Measurements from ENCODE around the gene TMED4. TPM values are rescaled to one million over a fixed set of nuclear protein-coding genes. Genes with fewer than 3 reads are reported as not detected.

Gene TMED4
- total RNA-seq = 45.5 TPM

DNA sequence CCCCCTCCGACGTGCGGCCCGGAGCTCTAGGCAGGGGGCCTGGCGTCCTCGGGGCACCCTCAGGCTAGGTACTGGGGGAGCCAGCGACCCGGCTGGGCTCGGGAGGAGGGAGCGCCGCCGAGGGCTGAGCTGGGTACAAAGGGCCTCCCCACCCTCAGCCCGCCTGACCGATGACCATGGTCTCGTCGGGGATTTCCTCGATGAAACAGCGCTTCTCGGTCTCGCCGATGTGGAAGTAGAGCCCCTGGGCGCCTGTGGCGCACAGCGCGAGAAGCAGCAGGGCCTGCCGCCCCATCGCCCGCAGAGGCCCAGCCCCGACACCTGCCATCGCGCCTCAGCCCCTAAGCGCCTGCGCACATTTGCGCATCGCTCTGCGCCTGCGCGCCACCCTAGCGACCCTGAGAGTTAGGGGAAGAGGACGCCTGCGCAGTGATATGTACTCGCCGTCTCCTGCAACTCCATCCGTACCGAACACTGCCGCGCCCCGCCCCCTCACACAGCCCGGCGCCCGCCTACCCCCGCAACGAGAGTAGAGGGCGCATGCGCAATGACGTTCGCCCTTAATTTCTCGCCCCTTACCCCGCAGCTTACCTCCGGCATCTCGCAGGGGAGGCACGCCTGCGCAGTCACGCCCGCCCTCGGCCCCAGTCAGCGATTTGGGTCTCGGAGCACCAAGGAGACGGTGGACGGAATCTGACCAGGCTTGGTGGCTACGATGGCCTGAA is at the start of gene TMED4:
TMED4 (minus strand) TSS at position 353 of the 725 bp plus-strand sequence; CDS start at position 328, 25 bp downstream.
- ATAC-seq (peak; percentile 92), DNase-seq (ENCODE audit: low spot score) (peak; percentile 100)

DNA sequence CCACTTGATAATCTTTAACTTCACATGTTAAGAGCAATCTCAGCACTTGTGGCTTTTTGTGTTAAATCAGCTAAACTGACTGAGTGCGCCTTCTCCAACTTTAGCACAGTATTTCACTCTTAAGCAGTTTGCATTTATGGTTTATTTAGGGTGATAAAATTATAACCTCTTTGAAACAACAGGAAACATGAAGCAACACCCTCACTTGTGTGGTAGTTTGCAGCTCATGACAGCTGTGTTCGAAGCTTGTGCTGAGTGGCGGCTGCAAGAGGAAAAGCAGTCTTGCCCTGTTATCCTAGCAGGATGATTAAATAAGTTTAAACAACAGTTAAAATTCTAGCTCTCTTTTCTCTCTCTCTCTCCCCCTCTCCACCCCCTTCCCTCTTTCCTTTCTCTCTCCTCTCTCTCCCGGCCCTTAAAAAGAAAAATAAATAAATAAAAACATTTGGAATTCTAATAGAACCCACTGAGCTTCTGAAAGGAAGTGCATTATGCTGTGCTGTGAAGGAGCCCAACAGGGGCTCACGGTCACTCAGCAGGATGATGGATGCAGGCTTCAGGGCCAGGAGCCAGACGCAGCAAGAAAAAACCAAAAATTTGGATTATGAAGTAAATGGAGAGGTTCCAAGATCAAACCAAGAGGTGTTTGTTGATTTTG is 49.6 kb upstream of the TMED4 start:
- no peak for DNase-seq (ENCODE audit: low spot score)
- no peak for ATAC-seq

DNA sequence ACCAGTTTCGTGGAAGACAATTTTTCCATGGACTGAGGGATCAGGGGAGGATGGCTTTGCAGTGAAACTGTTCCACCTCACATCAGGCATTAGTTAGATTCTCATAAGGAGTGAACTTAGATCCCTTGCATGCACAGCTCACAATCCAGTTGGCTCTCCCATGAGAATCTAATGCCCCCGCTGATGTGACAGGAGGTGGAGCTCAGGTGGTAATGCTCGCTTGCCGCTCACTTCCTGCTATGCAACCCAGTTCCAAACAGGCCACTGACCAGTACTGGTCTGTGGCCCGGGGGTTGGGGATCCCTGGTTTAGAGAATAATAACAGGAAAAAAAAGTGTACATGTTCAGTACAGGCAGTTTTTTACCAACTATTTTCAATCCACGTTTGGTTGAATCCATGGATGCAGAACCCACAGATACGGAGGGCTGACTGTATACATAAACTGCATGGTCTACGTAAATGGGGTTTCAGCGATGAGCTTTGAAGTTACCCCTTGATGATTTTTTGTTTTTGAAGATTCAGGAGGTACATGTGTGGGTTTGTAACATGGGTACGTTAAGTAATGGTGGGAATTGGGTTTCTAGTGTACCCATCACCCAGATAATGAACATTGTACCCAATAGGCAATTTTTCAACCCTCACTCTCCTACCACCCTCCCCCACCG is 48.9 kb upstream of the TMED4 start:
- DNase-seq (ENCODE audit: low spot score) (no peak), ATAC-seq (no peak)

DNA sequence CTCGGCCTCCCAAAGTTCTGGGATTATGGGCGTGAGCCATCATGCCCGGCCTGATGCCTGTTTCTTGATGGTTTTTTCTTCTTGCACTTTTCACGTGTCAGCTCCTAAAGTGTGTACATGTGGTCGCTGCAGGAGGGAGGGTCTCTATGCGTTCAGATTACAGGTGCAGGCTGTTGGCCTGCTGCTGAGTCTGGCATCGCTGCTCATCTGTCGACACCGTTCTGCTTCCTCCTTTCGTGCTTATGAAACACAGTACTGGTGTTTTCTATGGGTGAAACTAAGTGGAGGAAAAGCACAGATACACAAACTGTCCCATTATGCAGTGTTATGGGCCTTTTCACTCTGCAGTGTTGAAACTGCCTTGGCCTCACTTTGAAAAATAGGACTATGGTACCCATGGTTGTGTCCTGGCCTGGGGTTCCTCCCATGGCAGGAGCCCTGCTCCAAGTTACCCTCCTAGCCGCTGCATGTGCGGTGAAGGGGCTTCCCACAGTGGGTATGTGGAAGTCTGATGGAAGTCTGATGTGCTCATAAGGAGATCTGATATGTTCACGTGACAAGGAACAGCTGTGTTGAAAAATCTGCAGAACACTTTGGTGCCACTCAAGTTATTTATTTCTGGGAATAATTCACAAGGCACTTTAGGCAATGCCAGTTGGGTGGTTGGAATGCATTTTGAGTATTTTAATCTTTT is 47.9 kb upstream of the TMED4 start:
- ATAC-seq = no peak
- DNase-seq (ENCODE audit: low spot score) = no peak

DNA sequence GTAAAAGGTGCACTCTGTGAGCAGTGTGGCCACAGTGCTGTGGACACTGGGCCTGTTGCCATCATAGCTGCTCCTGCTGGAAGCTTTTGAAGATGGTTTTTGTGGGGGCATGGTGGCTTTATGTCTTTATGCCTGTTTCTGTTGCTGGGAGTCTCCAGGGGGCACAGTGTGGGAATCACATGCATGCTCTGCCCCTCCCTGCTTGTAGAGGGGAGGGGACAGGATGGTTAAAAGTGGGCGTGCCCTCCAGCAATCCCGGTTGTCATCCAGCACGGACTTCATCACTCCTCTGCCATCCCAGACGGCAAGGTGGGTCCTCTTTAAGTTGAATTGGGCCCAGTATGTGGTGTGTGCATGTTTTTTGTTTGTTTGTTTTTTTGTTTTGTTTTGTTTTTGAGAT is 44.6 kb upstream of the TMED4 start:
- DNase-seq (ENCODE audit: low spot score) (no peak), ATAC-seq (no peak)

DNA sequence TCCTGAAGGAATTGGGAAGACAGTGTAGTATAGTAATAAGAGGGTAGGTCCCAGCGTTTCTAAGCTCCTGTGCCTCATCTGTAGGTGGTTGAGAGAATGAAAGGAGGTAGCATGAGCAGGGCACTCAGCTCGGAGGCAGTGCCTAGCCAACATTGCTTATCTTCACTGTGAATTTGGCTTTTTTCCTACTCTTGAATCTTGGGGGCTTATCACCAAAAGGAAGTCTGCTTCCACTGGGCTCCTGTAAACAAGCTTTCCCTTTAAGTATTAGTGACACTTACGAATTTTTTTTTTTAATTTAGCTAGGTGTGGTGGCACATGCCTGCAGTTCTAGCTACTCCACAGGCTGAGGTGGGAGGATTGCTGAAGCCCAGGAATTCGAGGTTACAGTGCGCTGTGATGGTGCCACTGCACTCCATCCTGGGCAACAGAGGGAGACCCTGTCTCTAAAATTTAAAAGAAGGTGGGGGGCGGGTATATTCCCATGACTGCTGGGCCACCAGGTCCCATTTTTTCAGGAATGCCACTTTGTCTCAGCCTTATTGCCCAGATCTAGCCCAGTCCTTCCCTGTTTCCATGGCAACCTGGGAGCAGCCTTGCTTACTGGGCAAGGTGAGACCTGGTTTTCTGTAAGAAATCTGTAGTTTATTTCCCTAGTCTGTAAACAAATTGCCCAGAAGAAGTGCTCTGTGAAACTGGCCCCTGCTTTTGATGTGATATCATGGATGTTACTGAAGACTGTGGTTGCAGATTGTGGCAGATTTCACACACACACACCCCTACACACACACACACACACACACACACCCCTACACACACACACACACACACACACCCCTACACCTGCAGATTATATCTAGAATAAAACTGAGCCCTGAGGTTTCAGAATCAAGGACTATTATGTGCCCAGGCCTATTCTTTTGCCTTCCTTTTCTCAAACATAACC is 43.8 kb upstream of the TMED4 start:
- DNase-seq (ENCODE audit: low spot score) (no peak), ATAC-seq (no peak)

DNA sequence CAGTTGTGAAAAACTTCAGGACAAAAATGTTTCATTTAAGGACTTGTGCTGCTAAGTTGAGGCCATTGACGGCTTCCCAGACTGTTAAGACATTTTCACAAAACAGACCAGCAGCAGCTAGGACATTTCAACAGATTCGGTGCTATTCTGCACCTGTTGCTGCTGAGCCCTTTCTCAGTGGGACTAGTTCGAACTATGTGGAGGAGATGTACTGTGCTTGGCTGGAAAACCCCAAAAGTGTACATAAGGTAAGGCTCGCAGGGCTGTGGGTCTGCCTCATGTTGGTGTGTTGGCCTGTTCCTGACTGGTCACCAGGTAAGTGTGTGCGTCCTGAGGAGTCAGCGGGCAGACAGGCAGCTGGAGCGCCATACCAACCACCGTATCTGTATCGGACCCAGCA is 42.3 kb upstream of the TMED4 start:
- DNase-seq (ENCODE audit: low spot score) = no peak
- ATAC-seq = no peak

DNA sequence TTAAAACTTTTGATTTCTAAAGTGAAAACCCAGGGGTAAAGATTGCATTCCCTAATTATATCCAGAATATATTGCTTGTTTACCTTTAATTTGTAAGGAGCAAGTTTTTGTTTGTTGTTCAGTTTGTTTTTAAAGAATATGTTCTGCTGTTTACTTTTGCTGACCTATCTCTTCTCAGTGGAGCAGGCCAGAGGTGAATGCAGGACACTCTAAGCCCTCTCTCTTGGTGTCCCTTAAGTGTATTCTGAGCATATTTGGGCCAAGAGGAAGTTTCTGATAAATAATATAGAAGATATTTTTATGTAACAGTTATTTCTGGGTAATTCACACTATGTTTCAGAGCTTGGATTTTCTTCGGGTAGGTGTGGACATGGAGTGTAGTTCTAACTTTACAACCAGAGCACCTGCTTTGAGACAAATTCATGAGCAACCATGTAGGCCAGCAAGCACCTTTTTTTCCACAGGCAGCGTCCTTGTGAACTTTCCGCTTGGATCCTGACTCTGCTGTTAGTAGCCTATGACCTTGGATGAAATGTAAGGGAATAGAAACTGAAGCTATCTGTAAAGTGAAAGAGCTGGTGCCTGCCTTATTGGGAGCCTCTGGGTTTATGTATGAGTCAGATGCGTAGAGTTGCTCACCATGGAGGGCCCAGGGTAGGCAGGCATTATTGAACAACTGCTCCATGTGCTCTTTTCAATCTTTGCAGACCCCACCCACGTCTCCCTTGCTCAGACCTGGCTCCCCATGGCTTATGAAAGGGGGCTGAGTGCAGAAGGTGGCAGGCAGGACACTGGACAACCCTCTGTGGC is 40.5 kb upstream of the TMED4 start:
- DNase-seq (ENCODE audit: low spot score) = no peak
- peak; percentile 79 for ATAC-seq

DNA sequence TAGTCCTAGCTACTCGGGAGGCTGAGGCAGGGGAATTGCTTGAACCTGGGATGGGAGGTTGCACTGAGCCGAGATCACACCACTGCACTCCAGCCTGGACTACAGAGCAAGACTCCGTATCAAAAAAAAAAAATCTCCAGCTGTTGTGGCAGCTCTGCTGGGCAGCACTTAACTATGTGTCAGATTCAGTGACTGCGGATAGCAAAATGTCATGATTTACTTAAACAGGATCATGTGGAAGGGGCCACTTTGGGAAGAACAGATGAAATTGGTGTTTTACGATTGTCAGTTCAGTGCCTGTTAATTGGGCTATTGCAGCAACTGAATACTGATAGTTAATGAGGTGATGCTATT is 39.7 kb upstream of the TMED4 start:
- ATAC-seq = no peak
- no peak for DNase-seq (ENCODE audit: low spot score)

DNA sequence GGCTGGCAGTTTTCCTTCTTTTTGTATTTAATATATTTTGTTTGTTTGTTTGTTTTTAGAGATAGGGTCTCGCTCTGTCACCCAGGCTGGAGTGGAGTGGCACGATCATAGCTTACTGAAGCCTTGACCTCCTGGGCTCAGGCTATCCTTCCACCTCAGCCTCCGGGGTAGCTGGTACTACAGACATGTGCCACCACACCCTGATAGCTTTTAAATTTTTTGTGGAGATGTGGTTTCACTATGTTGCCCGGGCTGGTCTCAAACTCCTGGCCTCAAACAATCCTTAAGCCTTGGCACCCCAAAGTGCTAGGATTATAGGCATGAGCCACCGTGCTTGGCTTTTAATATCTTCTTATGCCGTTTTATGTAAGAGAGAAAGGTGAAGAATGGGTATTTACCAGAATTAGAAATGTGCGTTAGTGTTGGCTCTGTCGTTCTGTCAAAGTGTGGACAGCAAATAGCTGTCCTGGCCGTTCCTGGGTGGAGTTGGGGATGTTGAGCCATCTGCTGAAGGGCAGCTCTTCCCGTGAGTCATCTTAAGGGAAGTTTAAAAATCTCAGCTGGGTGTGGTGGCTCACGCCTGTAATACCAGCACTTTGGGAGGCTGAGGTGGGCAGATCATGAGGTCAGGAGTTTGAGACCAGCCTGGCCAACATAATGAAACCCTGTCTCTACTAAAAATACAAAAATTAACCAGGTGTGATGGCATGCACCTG is 39.2 kb upstream of the TMED4 start:
- ATAC-seq = no peak

DNA sequence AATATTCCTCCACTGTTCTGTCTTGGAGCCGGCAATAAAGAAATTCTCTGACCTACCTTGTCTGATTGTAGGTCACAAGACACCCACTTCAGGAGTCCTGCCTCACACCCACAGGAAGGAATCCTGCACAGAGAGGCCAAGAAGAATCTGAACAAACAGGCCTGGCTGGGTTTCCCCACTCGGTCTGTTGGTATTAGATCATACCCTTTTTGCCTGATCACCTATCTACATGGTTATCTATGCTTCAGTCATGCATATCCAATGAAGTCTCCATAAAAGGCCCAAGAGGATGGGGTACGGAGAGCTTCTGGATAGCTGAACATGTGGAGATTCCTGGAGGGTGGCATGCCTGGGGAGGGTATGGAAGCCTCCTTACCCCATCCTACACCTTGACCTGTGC is 36.7 kb upstream of the TMED4 start:
- DNase-seq (ENCODE audit: low spot score) (no peak), ATAC-seq (no peak)

More for the DNA sequence above, 39.2 kb upstream of the TMED4 start:
- no peak for DNase-seq (ENCODE audit: low spot score)

DNA sequence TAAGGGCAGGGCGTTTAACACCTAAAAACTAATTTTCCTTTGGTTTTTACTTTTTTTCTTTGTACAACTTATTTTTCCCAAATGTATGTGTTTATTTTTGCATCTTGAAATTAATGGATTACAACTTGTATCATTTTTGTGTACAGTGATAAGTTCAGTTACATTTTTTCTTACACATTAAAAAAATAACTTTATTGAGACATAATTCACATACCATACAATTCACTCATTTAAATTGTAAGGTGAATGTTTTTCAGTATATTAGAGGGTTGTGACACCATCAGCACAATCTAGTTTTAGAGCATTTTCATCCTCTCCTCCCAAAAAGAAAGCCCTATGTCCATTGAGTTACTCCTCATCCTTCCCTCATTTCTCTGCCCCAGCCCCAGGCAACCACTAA is 36.0 kb upstream of the TMED4 start:
- DNase-seq (ENCODE audit: low spot score) (no peak), ATAC-seq (no peak)

DNA sequence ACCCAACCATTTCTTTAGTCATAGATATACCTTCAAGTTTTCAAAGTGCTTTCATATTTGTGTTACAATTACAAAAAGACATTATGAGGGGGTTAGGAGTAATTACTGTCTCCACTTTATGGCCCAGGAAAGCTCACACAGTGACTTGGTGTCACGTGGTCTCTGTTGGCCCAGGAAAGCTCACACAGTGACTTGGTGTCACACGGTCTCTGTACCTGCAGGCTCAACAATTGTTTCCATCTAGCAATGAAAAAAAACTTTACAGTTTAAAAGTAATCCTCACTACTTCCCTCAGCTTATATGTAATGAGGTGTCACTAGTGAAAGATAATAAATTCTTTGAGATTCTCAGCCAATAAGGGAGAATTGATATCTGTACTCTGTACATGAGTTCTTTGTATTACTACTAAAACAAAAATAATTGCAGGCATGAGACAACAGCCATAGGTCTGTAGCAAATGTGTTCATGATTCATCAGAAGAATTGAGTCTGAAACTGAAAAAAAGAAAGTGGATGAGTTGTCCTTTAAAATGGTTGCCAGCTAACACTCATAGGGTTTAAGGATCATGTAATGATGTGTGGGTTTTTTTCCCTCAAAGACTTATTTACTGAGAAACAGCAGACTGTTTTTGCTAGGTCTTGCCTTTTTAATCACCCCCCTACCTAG is 35.3 kb upstream of the TMED4 start:
- DNase-seq (ENCODE audit: low spot score) (no peak), ATAC-seq (no peak)

DNA sequence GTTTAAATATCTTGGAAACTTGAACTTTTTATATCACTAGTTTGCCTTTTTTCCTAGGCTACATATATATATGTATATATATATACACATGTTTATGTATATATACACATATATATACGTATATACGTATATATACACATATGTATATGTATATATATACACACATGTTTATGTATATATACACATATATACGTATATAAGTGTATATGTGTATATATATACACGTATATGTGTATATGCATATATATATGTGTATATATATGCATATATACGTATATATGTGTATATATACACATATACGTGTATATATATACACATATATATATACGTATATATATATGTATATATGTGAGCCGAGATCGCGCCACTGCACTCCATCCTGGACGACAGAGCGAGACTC is 34.5 kb upstream of the TMED4 start:
- DNase-seq (ENCODE audit: low spot score) (no peak), ATAC-seq (no peak)

DNA sequence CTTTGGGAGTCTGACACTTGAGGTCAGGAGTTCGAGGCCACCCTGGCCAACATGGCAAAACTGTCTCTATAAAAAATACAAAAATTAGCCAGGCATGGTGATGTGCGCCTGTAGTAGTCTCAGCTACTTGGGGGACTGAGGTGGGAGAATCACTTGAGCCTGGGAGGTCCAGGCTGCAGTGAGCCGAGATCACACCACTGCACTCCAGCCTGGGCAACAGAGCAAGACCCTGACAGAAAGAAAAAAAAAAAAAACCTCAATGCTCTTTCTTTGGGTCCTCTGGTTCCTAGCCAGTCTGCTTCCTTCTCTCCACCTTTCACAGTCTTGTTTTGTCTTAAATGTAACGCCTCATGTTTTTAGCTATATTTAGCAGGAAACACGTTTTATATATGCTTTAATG is 33.8 kb upstream of the TMED4 start:
- no peak for DNase-seq (ENCODE audit: low spot score)
- no peak for ATAC-seq

DNA sequence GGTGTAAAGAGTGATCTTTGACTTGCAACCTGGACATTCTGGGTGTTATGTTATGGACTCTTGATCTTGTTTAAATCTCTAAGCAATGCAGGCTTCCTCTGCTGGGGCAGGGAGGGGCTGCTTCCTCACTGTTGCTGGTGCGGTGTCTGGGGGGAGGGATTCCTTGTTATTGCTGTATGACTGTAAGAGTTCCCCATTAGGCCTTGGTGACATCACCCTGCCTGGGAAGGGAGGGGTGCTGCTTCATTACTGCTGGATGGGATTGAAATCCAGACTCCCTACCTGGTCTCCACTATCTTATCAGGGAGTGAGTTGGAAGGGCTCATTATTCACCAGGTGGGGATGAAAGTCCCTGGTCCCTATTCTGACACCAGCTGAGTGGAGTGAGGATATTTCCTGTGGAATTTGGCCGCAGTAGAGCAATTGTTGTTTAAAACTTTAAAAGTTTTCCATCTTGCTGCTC is 33.1 kb upstream of the TMED4 start:
- ATAC-seq (peak; percentile 56), DNase-seq (ENCODE audit: low spot score) (peak; percentile 35)

DNA sequence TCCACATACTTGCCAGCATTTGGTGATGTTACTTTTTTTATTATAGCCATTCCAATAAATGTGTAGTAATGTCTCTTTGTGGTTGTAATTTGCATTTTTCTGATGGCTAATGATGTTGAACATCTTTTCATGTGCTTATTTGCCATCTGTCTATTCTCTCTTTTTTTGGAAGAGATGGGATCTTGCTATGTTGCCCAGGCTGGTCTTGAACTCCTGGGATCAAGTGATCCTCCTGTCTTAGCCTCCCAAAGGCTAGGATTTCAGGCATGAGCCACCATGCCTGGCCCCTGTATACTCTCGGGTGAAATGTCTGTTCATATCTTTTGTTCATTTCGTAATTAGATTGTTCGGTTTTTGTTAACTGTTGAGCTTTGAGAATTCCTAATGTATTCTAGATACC is 27.8 kb upstream of the TMED4 start:
- ATAC-seq = no peak
- no peak for DNase-seq (ENCODE audit: low spot score)

DNA sequence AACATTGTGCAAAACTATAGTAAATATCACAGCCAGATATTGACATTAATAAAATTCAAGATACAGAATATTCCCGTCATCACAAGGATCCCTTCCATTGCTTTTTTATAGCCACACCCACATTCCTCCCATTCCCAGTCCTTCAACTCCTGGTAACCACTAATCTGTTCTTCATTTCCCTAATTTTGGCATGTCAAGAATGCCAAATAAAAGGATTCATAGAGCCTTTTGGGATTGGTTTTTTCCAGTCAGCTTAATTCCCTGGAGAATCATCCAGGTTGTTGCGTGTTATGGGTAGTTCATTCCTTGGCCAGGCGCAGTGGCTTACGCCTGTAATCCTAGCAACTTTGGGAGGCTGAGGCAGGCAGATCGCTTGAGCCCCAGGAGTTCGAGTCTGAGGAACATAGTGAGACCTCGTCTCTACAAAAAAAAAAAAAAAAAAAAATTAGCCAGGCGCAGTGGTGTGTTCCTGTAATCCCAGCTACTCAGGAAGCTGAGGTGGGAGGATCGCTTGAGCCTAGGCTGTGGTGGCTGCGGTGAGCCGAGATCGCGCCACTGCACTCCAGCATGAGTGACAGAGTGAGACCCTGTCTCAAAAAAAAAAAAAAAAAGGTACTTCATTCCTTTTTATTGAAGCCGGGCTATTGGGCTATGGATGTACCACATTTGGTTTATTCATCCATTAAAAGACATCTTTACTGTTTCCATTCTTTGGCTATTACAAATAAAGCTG is 27.1 kb upstream of the TMED4 start:
- ATAC-seq = no peak
- DNase-seq (ENCODE audit: low spot score) = peak; percentile 10
